Measurements from ENCODE around the gene NABP1. TPM values are rescaled to one million over a fixed set of nuclear protein-coding genes. Genes with fewer than 3 reads are reported as not detected.

Gene NABP1
- total RNA-seq, 1 experiment from 2014 or later, result 5.8 TPM

DNA sequence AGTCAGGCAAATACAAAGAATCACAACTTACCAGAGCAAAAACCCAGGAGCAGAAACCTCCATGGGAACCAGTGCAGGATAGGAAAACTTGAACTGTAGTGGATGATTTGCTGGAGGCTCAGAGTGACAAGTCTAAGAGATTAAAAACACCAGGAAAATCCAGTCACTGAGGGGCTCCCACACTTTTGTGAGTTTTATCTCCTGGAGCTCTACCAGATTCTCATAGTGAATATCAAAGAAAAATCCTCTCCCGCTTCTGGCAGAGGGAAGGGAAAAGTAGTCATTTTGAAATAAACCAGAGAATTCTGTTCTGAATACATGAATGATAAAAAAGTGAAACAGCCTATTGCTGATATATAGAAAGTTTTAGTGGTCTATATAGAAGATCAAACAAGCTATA, 23.1 kb downstream of the NABP1 start:
- DNase-seq (ENCODE audit: low spot score) (no peak), ATAC-seq (no peak)
- ChIA-PET POLR2A (no interaction called here), CTCF (interaction anchor here (0.9 to 2.3 kb wide), 5 partner anchors 10 to 162 kb away, joined by 3 to 5 read pairs (median 4); no protein-coding TSS in a partner anchor)
- Mint-ChIP-seq H3K4me3 (no peak overlapping the region), H3K27ac (no peak overlapping the region), H3K9me3 (peaks cover 21% of the 10 kb centered on the region), H3K36me3 (0 out of 2 replicates have a peak, but pooled peaks cover 3% of the 10 kb centered on the region), H3K27me3 (ENCODE audit: low read depth) (no peaks in the 10 kb centered on the region), H3K4me1 (peaks cover 6% of the 10 kb centered on the region)
- TF ChIP-seq SMAD4 (CRISPR knock-in tag; IDR thresholded peaks at IDR 0.05), result no peak
- TF ChIP-seq, protein P1, sequence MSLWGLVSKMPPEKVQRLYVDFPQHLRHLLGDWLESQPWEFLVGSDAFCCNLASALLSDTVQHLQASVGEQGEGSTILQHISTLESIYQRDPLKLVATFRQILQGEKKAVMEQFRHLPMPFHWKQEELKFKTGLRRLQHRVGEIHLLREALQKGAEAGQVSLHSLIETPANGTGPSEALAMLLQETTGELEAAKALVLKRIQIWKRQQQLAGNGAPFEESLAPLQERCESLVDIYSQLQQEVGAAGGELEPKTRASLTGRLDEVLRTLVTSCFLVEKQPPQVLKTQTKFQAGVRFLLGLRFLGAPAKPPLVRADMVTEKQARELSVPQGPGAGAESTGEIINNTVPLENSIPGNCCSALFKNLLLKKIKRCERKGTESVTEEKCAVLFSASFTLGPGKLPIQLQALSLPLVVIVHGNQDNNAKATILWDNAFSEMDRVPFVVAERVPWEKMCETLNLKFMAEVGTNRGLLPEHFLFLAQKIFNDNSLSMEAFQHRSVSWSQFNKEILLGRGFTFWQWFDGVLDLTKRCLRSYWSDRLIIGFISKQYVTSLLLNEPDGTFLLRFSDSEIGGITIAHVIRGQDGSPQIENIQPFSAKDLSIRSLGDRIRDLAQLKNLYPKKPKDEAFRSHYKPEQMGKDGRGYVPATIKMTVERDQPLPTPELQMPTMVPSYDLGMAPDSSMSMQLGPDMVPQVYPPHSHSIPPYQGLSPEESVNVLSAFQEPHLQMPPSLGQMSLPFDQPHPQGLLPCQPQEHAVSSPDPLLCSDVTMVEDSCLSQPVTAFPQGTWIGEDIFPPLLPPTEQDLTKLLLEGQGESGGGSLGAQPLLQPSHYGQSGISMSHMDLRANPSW (CRISPR knock-in tag; conservative IDR thresholded peaks at IDR 0.05; ENCODE audit: low read depth), result no peak
- no peak for TF ChIP-seq NR3C1 (CRISPR knock-in tag; conservative IDR thresholded peaks at IDR 0.05; ENCODE audit: low read depth)
- TF ChIP-seq, protein P2, sequence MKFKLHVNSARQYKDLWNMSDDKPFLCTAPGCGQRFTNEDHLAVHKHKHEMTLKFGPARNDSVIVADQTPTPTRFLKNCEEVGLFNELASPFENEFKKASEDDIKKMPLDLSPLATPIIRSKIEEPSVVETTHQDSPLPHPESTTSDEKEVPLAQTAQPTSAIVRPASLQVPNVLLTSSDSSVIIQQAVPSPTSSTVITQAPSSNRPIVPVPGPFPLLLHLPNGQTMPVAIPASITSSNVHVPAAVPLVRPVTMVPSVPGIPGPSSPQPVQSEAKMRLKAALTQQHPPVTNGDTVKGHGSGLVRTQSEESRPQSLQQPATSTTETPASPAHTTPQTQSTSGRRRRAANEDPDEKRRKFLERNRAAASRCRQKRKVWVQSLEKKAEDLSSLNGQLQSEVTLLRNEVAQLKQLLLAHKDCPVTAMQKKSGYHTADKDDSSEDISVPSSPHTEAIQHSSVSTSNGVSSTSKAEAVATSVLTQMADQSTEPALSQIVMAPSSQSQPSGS (CRISPR knock-in tag; IDR thresholded peaks at IDR 0.05; ENCODE audit: borderline replicate concordance, low read depth), result no peak
- TF ChIP-seq ZNF138 (CRISPR knock-in tag; conservative IDR thresholded peaks at IDR 0.05), result no peak
- TF ChIP-seq, protein P3, sequence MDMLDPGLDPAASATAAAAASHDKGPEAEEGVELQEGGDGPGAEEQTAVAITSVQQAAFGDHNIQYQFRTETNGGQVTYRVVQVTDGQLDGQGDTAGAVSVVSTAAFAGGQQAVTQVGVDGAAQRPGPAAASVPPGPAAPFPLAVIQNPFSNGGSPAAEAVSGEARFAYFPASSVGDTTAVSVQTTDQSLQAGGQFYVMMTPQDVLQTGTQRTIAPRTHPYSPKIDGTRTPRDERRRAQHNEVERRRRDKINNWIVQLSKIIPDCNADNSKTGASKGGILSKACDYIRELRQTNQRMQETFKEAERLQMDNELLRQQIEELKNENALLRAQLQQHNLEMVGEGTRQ (CRISPR knock-in tag; IDR thresholded peaks at IDR 0.05), result no peak
- TF ChIP-seq, protein P4, sequence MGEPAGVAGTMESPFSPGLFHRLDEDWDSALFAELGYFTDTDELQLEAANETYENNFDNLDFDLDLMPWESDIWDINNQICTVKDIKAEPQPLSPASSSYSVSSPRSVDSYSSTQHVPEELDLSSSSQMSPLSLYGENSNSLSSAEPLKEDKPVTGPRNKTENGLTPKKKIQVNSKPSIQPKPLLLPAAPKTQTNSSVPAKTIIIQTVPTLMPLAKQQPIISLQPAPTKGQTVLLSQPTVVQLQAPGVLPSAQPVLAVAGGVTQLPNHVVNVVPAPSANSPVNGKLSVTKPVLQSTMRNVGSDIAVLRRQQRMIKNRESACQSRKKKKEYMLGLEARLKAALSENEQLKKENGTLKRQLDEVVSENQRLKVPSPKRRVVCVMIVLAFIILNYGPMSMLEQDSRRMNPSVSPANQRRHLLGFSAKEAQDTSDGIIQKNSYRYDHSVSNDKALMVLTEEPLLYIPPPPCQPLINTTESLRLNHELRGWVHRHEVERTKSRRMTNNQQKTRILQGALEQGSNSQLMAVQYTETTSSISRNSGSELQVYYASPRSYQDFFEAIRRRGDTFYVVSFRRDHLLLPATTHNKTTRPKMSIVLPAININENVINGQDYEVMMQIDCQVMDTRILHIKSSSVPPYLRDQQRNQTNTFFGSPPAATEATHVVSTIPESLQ (CRISPR knock-in tag; IDR thresholded peaks at IDR 0.05), result no peak
- TF ChIP-seq ELF4 (CRISPR knock-in tag; IDR thresholded peaks at IDR 0.05; ENCODE audit: low read depth), result no peak
- no peak for TF ChIP-seq JUN (CRISPR knock-in tag; IDR thresholded peaks at IDR 0.05)
- TF ChIP-seq FOXJ3 (CRISPR knock-in tag; IDR thresholded peaks at IDR 0.05; ENCODE audit: borderline replicate concordance), result no peak
- TF ChIP-seq, protein P5, sequence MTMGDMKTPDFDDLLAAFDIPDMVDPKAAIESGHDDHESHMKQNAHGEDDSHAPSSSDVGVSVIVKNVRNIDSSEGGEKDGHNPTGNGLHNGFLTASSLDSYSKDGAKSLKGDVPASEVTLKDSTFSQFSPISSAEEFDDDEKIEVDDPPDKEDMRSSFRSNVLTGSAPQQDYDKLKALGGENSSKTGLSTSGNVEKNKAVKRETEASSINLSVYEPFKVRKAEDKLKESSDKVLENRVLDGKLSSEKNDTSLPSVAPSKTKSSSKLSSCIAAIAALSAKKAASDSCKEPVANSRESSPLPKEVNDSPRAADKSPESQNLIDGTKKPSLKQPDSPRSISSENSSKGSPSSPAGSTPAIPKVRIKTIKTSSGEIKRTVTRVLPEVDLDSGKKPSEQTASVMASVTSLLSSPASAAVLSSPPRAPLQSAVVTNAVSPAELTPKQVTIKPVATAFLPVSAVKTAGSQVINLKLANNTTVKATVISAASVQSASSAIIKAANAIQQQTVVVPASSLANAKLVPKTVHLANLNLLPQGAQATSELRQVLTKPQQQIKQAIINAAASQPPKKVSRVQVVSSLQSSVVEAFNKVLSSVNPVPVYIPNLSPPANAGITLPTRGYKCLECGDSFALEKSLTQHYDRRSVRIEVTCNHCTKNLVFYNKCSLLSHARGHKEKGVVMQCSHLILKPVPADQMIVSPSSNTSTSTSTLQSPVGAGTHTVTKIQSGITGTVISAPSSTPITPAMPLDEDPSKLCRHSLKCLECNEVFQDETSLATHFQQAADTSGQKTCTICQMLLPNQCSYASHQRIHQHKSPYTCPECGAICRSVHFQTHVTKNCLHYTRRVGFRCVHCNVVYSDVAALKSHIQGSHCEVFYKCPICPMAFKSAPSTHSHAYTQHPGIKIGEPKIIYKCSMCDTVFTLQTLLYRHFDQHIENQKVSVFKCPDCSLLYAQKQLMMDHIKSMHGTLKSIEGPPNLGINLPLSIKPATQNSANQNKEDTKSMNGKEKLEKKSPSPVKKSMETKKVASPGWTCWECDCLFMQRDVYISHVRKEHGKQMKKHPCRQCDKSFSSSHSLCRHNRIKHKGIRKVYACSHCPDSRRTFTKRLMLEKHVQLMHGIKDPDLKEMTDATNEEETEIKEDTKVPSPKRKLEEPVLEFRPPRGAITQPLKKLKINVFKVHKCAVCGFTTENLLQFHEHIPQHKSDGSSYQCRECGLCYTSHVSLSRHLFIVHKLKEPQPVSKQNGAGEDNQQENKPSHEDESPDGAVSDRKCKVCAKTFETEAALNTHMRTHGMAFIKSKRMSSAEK (CRISPR knock-in tag; IDR thresholded peaks at IDR 0.05; ENCODE audit: borderline replicate concordance), result no peak

DNA sequence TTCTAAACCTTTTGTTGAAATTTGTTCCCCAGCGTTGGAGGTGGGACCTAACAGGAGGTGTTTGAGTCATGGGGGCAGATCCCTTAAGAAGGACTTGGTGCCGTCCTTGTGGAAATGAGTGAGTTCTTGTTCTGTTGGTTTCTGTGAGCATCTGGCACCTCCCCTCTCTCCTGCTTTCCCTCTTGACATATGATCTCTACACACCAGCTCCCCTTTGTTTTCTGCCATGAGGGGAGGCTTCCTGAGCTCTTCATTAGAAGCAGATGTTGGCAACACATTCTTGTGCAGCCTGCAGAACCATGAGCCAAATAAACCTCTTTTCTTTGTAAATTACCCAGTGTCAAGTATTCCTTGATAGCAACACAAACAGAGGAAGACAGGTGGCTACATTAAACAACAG, 23.8 kb downstream of the NABP1 start:
- H3K27me3 Mint-ChIP-seq (ENCODE audit: low read depth), result no peaks in the 10 kb centered on the region
- ChIA-PET CTCF (interaction anchor here (1.1 to 2.3 kb wide), 4 partner anchors 10 to 163 kb away, joined by 3 to 5 read pairs (median 4); no protein-coding TSS in a partner anchor), POLR2A (no interaction called here)
- peaks cover 21% of the 10 kb centered on the region for H3K9me3 Mint-ChIP-seq
- no peak for DNase-seq (ENCODE audit: low spot score)
- no peak overlapping the region for H3K4me3 Mint-ChIP-seq
- H3K4me1 Mint-ChIP-seq, result peaks cover 8% of the 10 kb centered on the region
- peak; percentile 57 for ATAC-seq
- H3K36me3 Mint-ChIP-seq, result 0 out of 2 replicates have a peak, but pooled peaks cover 3% of the 10 kb centered on the region
- no peak overlapping the region for H3K27ac Mint-ChIP-seq
- TF ChIP-seq, protein P6, sequence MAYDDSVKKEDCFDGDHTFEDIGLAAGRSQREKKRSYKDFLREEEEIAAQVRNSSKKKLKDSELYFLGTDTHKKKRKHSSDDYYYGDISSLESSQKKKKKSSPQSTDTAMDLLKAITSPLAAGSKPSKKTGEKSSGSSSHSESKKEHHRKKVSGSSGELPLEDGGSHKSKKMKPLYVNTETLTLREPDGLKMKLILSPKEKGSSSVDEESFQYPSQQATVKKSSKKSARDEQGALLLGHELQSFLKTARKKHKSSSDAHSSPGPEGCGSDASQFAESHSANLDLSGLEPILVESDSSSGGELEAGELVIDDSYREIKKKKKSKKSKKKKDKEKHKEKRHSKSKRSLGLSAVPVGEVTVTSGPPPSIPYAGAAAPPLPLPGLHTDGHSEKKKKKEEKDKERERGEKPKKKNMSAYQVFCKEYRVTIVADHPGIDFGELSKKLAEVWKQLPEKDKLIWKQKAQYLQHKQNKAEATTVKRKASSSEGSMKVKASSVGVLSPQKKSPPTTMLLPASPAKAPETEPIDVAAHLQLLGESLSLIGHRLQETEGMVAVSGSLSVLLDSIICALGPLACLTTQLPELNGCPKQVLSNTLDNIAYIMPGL (CRISPR knock-in tag; IDR thresholded peaks at IDR 0.05), result no peak
- TF ChIP-seq ZNF416 (CRISPR knock-in tag; IDR thresholded peaks at IDR 0.05) (no peak), FOXJ3 (CRISPR knock-in tag; IDR thresholded peaks at IDR 0.05; ENCODE audit: borderline replicate concordance) (no peak), ZNF232 (CRISPR knock-in tag; IDR thresholded peaks at IDR 0.05) (no peak), TEAD1 (CRISPR knock-in tag; IDR thresholded peaks at IDR 0.05) (no peak)
- TF ChIP-seq, protein P7, sequence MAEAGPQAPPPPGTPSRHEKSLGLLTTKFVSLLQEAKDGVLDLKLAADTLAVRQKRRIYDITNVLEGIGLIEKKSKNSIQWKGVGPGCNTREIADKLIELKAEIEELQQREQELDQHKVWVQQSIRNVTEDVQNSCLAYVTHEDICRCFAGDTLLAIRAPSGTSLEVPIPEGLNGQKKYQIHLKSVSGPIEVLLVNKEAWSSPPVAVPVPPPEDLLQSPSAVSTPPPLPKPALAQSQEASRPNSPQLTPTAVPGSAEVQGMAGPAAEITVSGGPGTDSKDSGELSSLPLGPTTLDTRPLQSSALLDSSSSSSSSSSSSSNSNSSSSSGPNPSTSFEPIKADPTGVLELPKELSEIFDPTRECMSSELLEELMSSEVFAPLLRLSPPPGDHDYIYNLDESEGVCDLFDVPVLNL (CRISPR knock-in tag; IDR thresholded peaks at IDR 0.05; ENCODE audit: borderline replicate concordance, low read depth), result no peak
- TF ChIP-seq, protein P8, sequence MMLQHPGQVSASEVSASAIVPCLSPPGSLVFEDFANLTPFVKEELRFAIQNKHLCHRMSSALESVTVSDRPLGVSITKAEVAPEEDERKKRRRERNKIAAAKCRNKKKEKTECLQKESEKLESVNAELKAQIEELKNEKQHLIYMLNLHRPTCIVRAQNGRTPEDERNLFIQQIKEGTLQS (CRISPR knock-in tag; conservative IDR thresholded peaks at IDR 0.05), result no peak
- TF ChIP-seq, protein P2 (CRISPR knock-in tag; IDR thresholded peaks at IDR 0.05; ENCODE audit: borderline replicate concordance, low read depth), result no peak

All from WTC11 (cell line).